NCI-H2196 (cell line): ENCODE data around the gene RBAK.
"Not testable (repeated sequence)": the region's sequence is repeated elsewhere in the genome, so short reads cannot be mapped to it uniquely, and the experiment has no call there.

Source experiments
- DNase-seq: peaks from one replicate; lab custom pipeline; 2025; ENCODE audit not compliant: unreplicated experiment; lab: John Stamatoyannopoulos, UW

RBAK gene

DNA sequence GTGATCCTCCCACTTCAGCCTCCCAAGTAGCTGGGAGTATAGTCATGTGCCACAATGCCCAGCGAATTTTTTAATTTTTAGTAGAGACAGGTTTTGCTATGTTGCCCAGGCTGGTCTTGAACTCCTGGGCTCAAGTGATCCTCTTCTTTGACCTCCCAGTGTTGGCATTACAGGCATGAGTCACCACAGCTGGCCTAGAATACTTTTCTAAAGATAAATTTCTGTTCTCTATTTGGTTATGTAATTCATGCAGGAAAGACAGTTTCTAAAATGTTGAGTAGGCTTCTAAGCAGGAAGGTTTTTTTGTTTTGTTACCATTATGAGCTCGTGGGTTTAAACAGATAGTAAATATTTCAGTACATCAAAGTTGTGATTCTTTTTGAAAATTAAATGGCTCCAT is 5.0 kb downstream of the RBAK start:
- no peak for DNase-seq

DNA sequence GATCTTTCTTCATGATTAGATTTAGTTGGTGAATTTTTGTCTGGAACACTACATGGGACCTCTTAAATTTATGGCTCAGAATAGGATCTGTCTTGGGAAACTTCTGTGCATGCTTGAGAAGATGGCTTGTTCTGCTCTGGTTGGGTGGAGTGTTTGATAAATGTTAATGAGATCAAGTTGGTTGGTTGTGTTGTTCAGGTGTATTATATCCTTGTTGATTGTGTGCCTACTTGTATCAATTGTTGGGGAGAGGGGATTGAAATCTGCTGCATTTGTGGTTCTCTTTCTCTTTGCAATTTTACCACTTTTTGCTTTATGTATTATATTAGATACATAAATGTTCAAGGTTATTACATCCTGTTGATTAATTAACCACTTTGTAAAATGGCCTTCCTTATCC is 6.1 kb downstream of the RBAK start:
- DNase-seq = not testable (repeated sequence)

DNA sequence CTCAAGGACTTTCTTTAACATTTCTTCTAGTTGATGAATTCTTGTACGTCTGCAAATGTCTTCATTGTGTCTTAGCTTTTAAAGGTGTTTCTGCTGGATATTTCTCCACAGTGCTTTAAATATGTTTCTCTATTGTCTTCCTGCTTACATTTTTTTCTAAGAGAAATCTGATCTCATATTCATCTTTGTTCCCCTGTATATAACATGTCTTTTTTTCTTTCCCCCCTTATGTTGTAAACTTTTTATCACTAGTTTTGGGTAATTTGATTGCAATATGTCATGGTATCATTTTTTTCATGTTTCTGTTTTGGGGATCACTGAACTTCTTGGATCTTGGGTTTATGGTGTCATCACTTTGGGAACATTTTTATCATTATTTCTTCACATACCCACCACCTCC is 7.5 kb downstream of the RBAK start:
- no peak for DNase-seq

DNA sequence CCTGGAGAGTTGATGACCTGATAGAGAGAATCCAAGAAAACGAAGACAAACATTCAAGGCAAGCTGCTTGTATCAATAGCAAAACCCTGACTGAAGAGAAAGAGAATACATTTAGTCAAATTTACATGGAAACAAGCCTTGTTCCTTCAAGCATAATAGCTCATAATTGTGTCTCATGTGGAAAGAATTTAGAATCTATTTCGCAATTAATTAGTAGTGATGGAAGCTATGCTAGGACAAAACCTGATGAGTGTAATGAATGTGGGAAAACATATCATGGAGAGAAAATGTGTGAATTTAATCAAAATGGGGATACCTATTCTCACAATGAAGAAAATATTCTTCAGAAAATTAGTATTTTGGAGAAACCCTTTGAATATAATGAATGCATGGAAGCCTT is 18.0 kb downstream of the RBAK start:
- no peak for DNase-seq

DNA sequence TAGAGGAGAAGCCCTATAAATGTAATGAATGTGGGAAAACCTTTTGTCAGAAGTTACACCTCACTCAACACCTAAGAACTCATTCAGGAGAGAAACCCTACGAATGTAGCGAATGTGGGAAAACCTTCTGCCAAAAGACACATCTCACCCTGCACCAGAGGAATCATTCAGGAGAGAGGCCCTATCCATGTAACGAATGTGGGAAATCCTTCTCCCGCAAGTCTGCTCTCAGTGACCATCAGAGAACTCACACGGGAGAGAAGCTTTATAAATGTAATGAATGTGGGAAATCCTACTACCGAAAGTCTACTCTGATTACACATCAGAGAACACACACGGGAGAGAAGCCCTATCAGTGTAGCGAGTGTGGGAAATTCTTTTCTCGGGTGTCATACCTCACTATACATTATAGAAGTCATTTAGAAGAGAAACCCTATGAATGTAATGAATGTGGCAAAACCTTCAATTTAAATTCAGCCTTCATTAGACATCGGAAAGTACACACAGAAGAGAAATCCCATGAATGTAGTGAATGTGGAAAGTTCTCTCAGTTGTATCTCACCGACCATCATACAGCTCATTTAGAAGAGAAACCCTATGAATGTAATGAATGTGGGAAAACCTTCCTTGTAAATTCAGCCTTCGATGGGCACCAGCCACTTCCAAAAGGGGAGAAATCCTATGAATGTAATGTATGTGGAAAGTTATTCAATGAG is 18.9 kb downstream of the RBAK start:
- no peak for DNase-seq

DNA sequence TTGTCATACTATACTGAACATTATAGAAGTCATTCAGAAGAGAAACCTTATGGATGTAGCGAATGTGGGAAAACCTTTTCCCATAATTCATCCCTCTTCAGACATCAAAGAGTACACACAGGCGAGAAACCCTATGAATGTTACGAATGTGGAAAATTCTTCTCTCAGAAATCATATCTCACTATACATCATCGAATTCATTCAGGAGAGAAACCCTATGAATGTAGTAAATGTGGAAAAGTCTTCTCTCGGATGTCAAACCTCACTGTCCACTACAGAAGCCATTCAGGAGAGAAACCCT is 19.4 kb downstream of the RBAK start:
- DNase-seq = no peak

DNA sequence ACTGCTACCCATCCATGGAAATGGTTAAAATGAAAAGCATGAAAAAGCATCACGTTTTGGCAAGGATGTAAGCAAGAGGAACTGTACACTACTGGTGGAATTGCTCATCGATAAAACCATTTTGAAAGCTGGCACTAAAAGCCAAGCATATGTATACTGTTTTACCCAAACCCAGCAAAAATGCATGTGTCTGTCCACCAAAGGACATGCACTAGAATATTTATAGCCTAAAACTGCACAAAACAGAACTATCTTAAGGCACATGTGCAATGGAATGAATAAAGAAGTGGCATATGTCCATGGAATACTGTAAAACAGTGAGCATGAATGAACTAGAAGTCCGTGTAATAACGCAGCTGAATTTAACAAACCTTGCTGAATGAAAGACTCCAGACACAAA is 22.9 kb downstream of the RBAK start:
- no peak for DNase-seq

DNA sequence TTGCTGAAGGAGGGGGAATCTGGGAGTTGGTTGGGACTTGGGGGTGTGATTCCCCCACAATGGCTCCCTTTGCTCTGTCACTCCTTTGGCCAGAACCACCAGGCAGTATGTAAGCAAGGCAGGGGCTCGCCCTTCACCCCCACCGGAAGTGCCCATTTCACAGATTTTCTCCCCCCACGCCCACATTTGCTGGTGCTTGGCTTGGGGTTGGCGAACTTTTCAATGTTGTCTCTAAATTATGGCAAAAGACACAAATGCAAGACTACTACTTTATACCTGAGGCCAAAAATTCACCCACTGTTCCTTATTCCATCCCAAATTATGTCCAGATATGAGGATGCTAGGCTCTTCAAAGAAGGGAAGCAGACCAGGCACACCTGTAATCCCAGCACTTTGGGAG is 24.5 kb downstream of the RBAK start:
- DNase-seq = no peak

DNA sequence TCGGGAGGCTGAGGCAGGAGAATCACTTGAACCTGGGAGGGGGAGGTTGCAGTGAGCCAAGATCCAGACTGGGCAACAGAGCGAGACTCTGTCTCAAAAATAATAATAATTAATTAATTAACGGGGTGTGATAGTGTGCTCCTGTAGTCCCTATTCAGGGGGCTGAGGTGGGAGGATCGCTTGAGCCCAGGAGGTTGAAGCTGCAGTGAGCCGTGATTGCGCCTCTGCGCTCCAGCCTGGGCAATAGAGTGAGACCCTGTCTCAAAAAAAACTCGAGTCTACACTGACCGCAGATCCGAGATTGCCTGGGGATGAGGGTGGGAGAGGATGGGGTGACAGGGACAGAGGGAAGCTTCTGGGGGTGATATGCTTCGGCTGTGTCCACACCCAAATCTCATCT is 29.5 kb downstream of the RBAK start:
- DNase-seq = not testable (repeated sequence)

DNA sequence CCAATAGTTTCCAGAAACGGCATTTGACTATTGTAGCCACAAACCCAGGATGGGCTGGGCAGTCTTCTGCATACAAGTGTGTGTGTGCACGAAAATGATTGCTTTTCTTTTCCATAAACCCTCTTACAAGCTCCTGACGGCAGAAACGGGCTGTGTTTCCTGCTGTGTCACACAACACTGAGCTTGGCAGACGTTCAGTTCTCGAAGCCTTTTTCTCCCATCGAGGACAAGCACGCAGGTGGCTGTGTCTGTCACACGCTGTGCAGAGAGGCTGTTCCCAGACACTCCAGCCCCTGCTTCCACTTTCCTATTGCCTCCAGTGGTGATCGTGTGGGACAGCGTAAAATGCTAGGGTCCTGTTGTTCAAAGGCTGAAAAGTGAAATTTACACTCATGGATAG is 32.1 kb downstream of the RBAK start:
- peak; percentile 52 for DNase-seq

DNA sequence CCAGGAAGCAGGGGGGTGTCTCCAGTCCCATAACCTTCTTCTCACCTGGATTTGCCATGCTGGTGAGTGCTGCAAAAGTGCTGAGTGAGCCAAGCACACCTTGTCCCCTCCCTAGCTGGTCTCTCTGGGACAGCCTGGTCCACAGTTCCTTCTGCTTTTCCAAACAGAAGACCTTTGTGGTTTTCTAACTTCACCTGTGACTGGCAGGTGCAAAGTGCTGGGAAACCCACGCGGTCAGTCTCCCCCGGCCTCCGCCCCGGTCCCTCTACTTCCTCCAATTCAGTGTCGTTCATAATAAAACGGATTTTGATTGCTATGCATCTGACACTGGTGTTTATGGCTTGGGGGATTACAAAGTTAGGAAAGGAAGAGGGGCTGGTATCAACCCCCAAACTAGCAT is 37.1 kb downstream of the RBAK start:
- no peak for DNase-seq

DNA sequence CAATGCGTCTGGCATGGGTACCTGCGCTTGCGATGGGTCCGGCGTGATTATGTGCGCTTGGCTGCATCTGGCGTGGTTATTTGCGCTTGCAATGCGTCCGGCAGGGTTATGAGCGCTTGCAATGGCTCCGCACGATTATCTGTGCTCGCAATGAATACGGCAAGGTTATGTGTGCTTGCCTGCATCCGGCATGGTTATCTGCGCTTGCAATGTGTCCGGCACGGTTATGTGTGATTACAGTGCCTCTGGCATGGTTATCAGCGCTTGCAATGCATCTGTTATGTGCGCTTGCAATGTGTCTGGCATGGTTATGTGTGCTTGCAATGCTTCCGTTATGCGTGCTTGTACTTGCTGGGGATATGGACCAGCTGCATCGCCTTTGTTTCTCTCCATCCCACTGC is 37.7 kb downstream of the RBAK start:
- no peak for DNase-seq

DNA sequence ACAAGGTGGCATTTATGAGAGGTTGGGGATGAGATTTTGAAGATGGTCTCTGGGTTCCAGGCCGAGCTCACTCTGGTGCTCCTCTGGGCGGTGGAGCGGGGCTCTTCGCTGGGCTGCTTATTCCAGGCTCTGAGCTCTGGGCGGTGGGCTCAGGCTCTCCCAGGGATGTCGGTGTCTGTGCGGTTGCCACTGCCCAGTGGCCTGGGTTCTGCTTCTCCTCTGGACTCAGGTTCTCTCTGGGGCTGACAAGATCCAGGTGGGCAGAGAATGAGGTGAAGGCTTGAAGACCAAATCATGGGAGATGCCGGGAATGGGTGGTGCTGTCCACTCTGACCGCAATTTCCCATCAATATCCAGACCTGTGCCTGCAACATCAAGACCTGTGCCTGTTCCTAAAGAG is 40.6 kb downstream of the RBAK start:
- no peak for DNase-seq

DNA sequence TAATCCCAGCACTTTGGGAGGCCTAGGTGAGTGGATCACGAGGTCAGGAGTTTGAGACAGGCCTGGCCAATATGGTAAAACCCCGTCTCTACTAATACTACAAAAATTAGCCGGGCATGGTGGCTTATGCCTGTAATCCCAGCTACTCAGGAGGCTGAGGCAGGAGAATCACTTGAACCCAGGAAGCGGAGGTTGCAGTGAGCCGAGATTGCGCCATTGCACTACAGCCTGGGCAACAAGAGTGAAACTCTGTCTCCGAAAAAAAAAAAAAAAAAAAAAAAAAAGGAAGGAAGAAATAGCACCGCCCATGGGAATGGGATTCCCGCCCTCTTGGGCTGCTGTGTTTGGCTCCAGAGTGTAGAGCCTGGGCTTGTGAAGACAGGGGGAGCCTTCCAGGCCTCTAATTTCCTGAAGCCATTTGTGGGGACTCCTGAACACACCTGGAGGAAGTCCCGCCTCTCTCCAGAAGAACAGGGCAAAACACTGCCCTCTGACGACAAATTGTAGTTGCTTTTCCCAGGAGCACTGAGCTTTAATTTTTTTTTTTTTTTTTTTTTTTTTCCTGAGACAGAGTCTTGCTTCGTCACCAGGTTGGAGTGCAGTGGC is 42.7 kb downstream of the RBAK start:
- not testable (repeated sequence) for DNase-seq

DNA sequence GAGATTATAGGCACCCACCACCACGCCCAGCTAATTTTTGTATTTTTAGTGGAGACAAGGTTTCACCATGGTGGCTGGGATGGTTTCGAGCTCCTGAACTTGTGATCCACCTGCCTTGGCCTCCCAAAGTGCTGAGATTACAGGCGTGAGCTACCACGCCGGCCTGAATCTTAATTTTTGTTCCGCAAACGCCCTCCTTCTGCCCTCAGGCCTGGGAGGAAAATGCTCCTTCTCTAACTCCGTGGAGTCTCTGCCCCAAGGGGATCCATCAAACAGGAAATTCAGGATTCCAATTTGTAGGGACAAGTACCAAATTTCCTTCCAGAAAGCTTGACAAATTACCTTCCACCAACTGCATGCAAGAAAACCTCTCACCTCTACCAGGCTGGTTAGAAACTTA is 43.2 kb downstream of the RBAK start:
- DNase-seq = no peak

DNA sequence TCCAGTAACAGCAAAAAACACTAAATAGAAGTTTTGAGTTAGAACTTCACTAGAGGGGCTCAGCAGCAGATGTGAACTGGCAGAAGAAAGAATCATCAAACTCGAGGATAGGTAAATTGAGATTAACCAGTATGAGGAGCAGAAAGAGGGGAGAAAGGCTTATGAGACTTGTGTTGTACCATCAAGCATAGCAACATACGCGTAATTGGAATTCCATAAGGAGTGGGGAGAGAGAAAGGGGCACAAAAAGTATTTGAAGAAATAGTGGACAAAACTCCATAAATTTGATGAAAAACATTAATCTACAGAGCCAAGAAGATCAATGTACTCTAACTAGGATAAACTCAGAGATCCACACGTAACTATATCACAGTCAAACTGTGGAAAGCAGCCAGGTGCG is 48.3 kb downstream of the RBAK start:
- DNase-seq = no peak

DNA sequence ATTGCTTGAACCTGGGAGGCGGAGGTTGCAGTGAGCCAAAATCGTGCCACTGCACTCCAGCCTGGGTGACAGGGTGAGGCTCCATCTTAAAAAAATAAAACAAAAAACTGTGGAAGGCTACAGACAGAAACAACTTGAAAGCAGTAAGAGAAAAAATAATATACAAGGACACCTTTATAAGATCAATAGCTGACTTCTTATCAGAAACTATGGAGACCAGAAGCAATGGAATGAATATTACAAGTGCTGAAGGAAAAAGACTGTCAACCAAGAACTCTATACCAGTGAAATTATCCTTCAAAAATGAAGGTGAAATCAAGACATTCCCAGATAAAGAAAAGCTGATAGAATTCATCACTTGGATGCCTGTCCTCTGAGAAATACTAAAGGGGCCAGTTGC is 49.0 kb downstream of the RBAK start:
- no peak for DNase-seq

DNA sequence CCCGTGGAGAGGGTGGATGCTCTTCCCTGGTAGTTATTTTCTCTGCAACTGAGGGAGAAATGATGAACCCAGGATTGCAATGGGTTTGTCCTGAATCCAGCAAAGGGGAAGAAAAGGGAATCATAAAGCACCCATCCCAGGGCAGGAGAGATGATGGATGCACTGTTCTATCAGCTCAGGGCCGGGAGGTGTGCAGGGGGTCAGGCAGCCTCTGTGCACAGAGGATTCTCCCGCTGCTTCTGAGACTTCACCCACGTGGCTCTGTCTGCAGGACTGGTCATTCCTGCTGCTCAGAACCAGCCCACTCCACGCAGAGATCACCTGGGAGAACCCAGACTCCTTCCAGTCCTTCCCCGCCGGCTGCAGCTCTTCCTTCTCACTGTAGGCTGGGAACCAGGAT is 70.7 kb downstream of the RBAK start:
- no peak for DNase-seq

DNA sequence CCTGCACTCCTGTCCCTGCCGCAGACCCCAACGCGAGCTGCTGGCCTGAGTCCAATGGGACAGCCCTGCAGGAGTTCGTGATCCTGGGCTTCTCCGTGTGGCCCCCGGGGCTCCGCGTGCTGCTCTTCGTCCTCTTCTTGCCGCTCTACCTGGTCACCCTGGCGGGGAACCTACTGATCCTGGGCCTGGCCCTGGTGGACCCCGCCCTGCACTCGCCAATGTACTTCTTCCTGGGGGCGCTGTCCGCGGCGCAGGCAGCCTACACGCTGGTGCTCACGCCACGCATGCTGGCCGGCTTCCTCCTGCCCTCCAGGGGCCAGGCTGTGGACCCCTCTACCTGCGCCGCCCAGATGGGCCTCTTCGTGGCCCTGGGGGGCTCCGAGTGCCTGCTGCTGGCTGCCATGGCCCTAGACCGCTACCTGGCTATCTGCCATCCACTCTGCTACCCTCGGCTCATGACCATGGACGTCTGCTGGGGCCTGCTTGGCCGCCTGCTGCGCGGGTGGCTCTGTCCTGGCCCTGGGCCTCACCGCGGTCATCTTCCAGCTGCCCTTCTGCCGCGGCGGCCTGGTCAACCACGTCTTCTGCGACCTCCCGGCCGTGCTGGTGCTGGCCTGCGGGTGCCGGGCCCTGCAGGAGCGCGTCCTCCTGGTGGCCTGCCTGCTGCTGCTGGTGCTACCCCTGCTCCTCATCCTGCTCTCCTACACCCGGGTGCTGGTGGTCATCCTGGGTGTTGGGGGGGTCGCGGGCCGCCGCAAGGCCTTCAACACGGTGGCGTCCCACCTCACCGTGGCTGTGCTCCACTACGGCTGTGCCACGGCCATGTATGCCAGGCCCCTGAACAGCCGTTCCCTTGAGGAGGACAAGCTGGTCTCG is 71.7 kb downstream of the RBAK start:
- DNase-seq = no peak
